SIG-M5 treated with dmso at 0.1 percent for 504 hours (cell line): ENCODE measurements around the gene ARHGAP26.

Experiments used
- DNase-seq: peaks from one replicate; lab custom pipeline; 2025; ENCODE audit not compliant: unreplicated experiment; lab: John Stamatoyannopoulos, UW

ARHGAP26 gene

GRCh38 chr5:143006501-143006900, 236.3 kb downstream of the ARHGAP26 start:
- no peak for DNase-seq

GRCh38 chr5:143008032-143008431, 237.9 kb downstream of the ARHGAP26 start:
- DNase-seq: no peak

- DNase-seq: peak; percentile 21
Observed at GRCh38 chr5:143008809-143009521, 238.8 kb downstream of the ARHGAP26 start.

- DNase-seq: no peak
Observed at GRCh38 chr5:143010351-143010750, 240.2 kb downstream of the ARHGAP26 start.

- peak; percentile 62 for DNase-seq
Observed at GRCh38 chr5:143011585-143011984, 241.4 kb downstream of the ARHGAP26 start.

GRCh38 chr5:143013176-143013891, 243.2 kb downstream of the ARHGAP26 start:
- no peak for DNase-seq

GRCh38 chr5:143014017-143014651, 244.0 kb downstream of the ARHGAP26 start:
- DNase-seq: peak; percentile 15

- peak; percentile 31 for DNase-seq
Observed at GRCh38 chr5:143016777-143017516, 246.8 kb downstream of the ARHGAP26 start.

- DNase-seq: no peak
Observed at GRCh38 chr5:143017541-143017940, 247.4 kb downstream of the ARHGAP26 start.

- no peak for DNase-seq
Observed at GRCh38 chr5:143017992-143018391, 247.8 kb downstream of the ARHGAP26 start.

- no peak for DNase-seq
Observed at GRCh38 chr5:143019157-143019556, 249.0 kb downstream of the ARHGAP26 start.

GRCh38 chr5:143019614-143020515, 249.7 kb downstream of the ARHGAP26 start:
- no peak for DNase-seq

GRCh38 chr5:143021595-143021994, 251.4 kb downstream of the ARHGAP26 start:
- DNase-seq: no peak

- DNase-seq: no peak
Observed at GRCh38 chr5:143023411-143024096, 253.4 kb downstream of the ARHGAP26 start.

GRCh38 chr5:143024228-143024920, 254.2 kb downstream of the ARHGAP26 start:
- no peak for DNase-seq

- DNase-seq: no peak
Observed at GRCh38 chr5:143025376-143025775, 255.2 kb downstream of the ARHGAP26 start.

- no peak for DNase-seq
Observed at GRCh38 chr5:143025971-143026370, 255.8 kb downstream of the ARHGAP26 start.

- DNase-seq: no peak
Observed at GRCh38 chr5:143026380-143026779, 256.2 kb downstream of the ARHGAP26 start.

- no peak for DNase-seq
Observed at GRCh38 chr5:143029293-143029692, 259.1 kb downstream of the ARHGAP26 start.
